ENCODE measurements around the gene RAPGEF6.

DNA sequence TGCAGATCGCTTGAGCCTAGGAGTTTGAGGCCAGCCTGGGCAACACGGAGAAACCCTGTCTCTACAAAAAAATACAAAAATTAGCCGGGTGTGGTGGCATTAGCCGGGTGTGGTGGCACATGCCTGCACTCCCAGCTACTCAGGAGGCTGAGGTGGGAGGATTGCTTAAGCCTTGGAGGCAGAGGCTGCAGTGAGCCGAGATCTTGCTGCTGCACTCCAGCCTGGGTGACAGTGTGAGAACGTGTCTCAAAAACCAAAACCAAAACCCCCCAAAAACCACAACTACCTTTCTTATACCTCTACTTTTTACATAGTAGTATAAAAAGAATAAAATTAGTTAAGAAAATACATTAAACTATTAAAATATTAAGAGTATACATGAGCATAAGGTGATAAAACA is 121.2 kb downstream of the RAPGEF6 start:
- TF ChIP-seq POLR2AphosphoS5 (IDR thresholded peaks at IDR 0.05), result no peak
- no peak for TF ChIP-seq CTCF (IDR thresholded peaks at IDR 0.05)
- TF ChIP-seq POLR2A (IDR thresholded peaks at IDR 0.05), result no peak
